HL-60/S4 treated with retinoic acid at 250 ng/mL for 4 days and 3 days (cell line): ENCODE measurements around the gene MAN1C1.

Source experiments
- in situ Hi-C: fragments of 300-500 bp; cut with MboI; formaldehyde crosslinking; loops from 2 replicates; pipeline ENCODE4 v1.7.0; 2022; ENCODE audit warnings: low sequenced_read_pairs

Gene MAN1C1

DNA sequence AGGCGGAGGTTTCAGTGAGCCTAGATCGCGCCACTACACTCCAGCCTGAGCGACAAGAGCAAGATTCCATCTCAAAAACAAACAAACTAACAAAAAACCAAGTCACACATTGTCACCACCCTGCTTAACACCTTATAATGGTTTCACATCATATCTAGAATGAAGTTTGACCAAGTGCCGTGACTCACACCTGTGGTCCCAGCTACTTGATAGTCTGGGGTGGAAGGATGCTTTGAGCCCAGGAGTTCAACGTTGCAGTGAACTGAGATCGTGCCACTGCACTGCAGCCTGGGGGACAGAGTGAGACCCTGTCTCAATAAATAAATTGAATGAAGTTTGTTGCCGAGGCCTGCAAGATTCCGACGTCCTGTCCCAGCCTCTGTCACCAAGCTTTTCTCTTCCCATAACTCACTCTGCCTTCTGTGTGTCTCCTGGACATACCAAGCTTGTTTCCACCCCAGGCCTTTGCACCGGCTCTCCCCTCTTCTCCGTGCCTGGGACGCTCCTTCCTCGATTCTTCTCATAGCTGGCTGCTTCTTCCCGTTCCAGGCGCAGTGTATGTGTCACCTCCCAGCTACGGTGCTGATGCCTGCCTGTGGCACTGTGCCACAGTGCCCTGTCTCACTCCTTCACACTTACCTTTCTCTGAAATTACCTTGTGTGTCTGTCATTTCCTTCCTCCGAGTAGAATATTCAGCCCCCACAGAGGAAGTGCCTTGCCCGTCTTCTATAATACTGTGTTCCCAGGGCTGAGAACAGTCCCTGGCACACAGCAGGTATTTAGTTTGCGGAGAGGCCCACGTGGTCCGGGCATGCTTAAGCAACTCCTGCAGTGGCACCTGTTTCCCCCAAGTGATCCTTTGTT, 179.6 kb downstream of the MAN1C1 start:
- in situ Hi-C loops: loop anchor here (25.0 kb wide), 1 partner anchor 384 kb away; the partner anchor contains the start of gene RHCE

DNA sequence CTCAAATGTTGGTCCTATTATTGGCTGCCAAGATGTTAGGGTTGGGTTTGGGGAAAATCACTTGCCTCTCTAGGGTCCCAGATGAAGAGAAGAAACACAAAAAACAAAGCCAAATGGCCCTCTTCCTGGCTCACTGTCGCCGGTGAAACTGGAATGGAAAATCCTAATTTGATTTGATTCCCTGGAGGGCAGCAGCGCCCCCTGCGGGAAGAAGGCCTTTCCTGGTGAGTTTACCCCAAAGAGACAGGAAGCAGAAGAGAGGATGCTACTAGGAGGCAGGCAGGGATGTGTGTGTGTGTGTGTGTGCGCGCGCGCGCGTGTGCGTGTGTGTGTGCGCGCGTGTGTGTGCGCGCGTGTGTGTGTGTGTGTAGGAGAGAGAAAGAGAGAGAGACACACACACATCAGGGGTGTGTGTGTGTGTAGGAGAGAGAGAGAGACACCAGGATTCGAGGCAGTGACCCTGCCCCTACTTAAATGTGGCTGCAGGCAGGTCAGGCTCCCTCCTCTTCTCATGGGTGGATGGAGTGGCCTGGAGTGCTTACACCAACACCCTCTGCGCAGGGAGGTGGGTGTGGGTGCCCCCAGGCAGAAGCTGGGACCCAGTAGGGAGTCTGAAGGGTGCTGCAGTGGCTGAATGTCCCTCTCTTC, 180.3 kb downstream of the MAN1C1 start:
- in situ Hi-C loops: loop anchor here (25.0 kb wide), 1 partner anchor 385 kb away; the partner anchor contains the start of gene RHCE

DNA sequence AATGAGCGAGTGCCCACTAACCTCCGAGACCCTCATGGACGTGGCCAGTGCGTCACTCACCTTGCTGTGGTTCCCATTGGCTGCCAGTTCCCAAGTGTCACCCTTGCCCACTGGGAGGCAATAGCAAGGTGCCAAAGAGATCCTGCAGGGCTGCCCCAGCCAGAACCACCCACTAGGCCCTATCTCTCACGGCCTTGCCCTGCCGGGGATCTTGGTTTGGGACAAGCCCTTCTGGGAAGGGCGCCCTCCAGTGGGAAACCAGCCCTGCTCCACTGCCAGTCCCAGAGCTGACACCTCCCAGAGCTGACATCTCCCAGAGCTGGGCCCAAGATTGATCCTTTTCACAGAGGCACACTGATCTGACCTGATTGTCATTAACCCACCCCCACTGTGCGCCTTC, 181.3 kb downstream of the MAN1C1 start:
- in situ Hi-C loops: loop anchor here (25.0 kb wide), 1 partner anchor 386 kb away; the partner anchor contains the start of gene RHCE

DNA sequence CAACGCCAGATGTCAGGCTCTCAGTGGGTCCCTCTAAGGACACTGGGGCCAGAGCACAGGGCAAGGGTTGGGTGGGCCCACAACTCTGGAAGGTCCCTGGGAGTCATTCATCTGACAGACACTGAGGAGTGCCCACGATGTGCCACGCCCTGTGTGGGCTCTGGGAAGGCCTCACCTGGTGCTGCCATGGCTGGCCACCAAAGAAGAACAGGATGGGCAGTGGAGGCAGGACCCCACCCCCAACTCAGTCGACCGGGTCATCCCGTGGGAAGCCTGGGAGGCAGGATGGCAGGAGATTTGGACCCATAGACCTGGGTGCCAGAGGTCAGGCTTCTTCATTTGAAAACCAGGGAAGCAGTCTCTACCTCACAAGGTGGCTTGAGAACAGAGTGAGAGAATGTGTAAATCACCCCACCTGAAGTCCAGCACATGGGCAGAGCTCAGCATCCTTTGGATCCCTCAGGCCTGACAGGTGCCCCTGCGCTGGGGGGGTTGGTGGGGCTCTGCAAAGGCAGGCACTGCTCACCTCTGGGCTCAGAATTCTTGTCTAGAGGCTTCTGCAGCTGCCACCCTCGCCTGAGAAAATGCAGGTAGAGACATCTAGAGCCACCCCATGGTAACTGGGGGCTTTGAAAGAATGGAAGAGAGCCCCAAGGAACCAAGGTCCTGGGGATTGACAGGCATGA, 182.2 kb downstream of the MAN1C1 start:
- in situ Hi-C loops: loop anchor here (25.0 kb wide), 1 partner anchor 387 kb away; the partner anchor contains the start of gene RHCE

DNA sequence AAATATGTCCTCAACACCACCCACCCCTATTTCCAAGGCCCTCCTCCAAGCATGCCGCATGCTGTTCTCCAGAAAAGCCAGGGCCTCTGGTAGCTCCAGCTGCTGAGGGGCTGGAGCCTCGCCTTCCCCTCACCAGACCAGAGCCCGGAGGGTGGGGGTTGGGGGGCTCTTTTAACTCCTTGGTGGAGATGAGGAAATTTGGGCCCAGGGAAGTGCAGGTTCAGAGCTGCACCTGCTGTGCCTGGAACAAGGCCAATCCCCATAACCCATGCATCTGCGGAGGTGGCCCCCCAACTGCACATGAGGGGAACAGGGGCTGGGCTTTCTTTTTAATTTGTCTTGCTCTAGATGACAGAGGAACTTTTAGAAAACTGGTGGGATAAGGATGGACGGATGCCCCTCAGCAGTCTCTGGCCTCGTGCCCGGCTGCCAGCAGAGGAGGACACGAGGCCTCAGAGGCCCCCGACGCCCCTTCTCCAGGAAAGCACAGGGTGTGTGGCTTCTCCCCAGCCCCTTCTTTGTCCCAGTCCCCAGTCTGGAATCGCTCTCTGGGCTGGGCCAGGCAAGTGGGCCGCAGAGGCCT, 182.9 kb downstream of the MAN1C1 start:
- in situ Hi-C loops: loop anchor here (25.0 kb wide), 1 partner anchor 387 kb away; the partner anchor contains the start of gene RHCE

DNA sequence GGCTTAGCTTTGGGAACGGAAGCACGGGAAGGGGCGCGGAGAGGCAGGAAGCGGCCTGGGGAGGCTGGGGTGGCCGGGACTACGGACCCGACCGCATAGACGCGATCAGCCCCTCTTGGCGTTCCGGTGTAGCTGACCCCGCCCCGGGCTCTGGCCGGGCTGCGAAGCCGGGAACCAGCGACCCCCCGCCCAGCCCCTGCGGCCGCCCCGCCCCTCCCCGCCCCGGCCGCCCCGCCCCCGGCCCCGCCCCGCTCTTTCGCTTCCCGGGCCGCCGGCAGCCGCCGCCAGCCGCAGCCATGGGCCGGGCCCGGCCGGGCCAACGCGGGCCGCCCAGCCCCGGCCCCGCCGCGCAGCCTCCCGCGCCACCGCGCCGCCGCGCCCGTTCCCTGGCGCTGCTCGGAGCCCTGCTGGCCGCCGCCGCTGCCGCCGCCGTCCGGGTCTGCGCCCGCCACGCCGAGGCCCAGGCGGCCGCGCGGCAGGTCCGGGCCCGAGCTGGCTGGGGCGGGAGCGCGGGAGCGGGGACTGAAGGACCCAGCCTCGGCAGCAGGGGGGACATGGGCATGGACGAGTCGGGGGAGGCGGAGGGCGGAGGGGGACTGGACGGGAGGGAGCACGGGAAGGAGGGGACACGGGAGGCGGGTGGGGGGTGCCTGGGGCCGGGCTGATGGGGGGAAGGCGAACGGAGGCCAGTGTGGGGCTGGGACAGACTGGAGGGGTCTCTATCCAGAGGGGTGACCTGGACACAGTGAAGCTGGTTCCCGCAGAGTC, 183.5 kb downstream of the MAN1C1 start, which contains the start of gene SELENON:
TSS of gene SELENON (plus strand) at position 259 of the 768 bp plus-strand sequence. CDS start at position 297, 38 bp downstream.
- in situ Hi-C loops: loop anchor here (10.0 to 25.0 kb wide), 2 partner anchors 388 to 555 kb away; partner anchors contain the start of genes RHCE and RSRP1

DNA sequence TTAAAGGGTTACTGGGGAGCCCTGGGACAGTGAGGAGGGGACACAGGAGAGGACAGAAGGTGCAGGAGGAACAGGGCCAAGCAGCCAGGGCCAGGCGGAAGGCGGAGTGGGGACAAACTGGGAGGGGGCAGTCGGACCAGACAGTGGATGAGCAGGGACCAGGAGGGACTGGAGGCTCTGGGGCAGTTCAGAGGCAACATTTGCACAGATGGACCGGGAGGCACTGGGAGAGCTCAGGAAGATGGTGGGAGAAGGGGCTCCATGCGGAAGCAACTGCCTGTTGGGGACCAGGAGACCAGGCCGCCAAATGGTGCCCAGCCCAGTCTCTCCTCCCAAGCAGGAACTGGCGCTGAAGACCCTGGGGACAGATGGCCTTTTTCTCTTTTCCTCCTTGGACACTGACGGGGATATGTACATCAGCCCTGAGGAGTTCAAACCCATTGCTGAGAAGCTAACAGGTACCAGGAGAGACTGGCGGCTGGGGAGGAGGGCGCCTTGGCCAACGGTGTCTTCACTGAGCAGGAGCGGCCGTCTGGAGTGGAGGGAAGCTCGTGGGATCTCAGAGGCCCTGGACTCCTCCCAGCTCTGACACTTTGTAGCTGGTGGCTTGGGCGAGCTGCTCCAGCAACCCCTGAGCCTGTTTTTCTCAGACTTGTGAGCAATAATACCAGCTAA, 184.2 kb downstream of the MAN1C1 start:
- in situ Hi-C loops: loop anchor here (10.0 kb wide), 1 partner anchor 556 kb away; the partner anchor contains the start of gene RSRP1

DNA sequence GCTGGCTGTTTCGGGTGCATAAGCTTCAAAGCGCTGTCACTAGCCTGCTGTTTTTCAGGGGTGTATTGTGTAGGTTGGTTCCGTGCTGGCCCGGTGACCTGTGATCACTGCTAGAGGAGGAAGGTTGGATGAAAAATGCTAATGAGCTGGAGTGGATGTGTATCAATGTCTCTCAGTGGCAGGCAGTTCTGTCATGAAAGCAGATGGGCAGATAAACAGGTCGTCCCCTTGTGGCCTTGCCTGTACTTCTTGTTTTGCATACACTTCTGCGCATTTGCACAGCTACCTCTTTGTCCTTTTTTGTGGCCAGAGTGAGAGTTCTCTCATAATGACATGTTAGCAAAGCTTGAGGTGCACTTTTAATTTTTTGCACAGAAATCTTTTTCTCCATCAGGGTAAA, 186.3 kb downstream of the MAN1C1 start:
- in situ Hi-C loops: loop anchor here (10.0 kb wide), 1 partner anchor 558 kb away; the partner anchor contains the start of gene RSRP1

DNA sequence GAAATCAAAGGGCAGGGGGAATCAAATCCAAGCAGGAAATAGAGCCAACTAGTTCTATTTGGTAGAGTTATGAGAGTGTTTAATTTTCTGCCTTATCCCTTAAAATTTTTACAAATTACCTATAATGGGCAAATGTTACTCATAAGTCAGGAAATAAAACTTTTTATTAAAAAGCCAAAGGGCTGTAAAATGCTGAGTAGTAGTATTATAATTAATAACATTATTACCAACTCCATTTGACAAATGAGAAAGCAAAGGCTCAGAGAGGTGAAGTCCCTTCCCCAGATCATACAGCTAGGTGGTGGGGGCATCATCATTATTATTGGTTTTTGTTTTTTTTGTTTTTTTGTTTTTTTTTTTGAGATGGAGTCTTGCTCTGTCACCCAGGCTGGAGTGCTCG, 186.8 kb downstream of the MAN1C1 start:
- in situ Hi-C loops: loop anchor here (10.0 kb wide), 1 partner anchor 559 kb away; the partner anchor contains the start of gene RSRP1

DNA sequence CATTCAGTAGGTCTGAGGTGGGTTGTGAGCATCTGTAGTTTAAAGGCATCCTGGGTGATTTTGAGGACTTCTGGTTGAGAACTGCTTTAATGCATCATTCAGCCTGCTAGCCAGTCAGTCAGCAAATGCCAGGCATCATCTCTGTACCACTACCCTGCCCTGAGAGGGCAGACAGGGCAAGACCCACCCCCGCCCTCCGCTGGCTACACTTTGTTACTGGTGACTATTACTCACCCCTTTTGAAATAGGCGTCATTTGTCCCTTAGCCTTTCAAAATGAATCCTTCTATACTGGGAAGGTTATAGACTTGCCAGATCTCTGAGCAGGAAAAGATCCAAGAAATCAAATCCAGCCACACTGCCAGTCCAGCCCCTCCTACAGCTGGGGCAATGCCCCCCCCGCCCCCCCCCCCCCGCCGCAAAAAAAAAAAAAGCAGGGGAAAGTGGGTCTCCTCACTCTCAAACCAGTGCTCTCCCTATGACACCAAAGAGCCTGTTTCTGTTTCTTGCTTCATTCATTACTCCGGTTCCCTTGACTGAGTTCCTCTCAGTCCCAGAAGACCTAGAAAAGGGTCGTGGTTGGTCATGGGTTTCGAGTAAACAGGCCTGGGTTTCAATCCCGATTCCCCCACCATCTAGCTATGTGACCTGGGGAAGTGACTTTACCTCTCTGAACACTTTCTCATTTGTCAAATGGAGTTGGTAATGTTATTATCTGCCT, 187.8 kb downstream of the MAN1C1 start:
- in situ Hi-C loops: loop anchor here (10.0 kb wide), 1 partner anchor 560 kb away; the partner anchor contains the start of gene RSRP1

DNA sequence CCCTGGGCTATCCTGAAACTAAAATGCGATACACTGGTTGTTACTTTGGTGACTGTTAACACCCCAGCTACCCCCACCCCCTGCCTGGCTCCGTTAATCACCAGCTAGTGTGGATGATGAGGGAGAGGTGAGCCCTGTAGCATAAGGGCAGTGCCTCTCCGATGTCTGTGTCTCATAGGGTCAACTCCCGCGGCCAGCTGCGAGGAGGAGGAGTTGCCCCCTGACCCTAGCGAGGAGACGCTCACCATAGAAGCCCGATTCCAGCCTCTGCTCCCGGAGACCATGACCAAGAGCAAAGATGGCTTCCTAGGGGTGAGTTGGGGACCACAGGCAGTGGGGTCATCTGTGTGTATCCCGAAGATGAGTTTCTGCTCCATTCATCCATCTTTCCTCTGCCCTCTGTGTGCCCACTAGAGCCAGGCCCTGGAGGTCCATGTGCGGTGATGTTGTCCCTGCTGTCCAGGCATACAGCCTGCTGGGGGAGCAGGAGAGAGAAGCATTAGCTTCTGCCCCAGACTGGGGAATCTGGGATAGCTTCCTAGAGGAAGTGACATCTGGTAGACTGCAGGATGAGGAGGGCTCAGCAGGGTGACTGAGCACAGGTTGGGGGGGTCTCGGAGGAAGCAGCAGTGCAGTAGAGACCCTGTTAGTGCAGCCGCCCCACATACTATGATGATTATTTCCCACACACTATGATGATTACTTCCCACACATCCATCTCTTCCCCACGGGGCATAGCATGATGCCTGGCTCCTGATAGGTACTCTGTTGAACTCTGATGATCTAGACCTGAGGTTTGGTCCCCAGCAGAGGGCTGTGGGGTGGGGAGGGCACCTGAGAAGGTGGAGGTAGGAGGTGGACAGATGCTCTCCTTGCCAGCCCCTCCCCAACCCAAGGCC, 188.6 kb downstream of the MAN1C1 start:
- in situ Hi-C loops: loop anchor here (10.0 kb wide), 1 partner anchor 560 kb away; the partner anchor contains the start of gene RSRP1

DNA sequence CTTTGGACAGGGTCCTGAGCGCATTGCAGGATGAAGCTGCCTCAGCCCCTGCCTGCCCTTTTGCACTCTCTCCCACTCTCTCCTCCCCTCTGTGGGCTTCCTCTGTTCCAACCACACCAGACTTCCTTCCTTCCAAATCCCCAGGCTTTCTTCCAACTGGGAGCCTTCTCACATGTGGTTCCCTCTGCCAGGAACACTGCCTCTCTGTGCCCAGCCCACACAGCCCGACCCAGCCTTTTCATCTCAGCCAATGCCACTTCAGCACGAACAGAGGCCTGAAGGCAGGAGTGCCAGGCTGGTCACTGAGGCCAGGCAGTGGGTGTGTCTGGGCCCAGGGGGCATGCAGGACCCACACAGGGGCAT, 189.3 kb downstream of the MAN1C1 start:
- in situ Hi-C loops: loop anchor here (10.0 kb wide), 1 partner anchor 561 kb away; the partner anchor contains the start of gene RSRP1

DNA sequence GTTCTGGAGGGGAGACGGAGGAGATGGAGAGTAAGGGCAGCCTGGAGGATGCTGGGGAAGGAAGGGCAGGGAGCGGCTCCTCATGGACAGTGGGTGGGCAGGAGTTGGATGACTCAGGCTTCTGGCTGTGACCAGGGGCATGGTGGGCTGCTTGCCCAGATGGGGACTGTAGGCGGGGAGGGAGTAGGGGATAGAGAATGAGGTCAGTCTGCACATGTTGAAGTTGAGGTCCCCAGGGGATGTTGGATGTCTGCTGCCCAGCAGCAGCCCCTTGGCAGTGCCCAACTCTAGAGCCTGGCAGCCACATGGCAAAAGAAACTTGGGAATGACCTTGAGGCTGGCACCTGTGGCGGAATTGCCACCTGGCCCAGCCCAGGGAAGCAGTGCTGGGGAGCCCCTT, 189.8 kb downstream of the MAN1C1 start:
- in situ Hi-C loops: loop anchor here (10.0 kb wide), 1 partner anchor 562 kb away; the partner anchor contains the start of gene RSRP1

DNA sequence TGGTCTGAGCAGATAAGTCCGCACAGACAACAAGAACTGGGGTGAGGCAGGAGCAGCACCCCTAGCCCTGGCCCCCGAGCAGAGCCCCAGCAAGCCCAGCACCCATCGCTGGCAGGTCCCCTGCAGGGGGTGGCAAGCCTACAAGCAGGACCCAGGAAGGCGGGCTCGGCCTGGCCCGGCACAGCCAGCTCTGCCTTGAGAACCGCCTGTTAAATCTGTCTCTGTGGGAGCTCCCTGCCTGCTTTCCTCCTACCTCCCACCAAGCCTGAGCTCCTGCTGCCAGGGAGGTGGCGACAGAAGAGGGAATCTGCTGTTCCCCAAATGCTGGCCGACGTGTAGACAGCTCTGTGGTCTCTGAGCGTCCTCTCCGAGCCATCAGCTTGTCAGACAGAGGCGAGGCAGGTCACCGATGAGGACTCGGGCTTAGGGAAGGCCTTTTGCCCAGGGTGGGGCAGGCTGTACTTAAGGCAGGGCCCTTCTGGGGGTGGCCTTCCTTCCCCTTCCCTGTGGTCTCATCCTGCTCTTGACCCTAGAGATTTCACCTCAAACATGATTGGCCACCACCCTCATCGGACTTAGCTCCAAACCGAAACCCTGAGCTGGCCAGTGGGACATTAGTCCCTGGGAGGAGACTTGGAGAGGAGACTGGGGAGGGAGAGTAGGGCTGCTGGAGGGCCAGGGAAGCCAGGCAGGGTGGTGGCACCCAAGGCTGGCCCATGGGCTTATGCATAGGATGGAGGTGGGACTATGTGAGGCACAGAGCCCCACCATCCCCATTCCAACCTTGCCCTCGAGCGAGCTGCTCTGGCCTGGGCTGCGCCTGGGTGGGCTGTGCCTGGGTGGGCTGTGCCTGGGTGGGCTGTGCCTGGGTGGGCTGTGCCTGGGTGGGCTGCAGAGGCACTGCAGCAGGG, 191.1 kb downstream of the MAN1C1 start:
- in situ Hi-C loops: loop anchor here (10.0 kb wide), 1 partner anchor 563 kb away; the partner anchor contains the start of gene RSRP1

DNA sequence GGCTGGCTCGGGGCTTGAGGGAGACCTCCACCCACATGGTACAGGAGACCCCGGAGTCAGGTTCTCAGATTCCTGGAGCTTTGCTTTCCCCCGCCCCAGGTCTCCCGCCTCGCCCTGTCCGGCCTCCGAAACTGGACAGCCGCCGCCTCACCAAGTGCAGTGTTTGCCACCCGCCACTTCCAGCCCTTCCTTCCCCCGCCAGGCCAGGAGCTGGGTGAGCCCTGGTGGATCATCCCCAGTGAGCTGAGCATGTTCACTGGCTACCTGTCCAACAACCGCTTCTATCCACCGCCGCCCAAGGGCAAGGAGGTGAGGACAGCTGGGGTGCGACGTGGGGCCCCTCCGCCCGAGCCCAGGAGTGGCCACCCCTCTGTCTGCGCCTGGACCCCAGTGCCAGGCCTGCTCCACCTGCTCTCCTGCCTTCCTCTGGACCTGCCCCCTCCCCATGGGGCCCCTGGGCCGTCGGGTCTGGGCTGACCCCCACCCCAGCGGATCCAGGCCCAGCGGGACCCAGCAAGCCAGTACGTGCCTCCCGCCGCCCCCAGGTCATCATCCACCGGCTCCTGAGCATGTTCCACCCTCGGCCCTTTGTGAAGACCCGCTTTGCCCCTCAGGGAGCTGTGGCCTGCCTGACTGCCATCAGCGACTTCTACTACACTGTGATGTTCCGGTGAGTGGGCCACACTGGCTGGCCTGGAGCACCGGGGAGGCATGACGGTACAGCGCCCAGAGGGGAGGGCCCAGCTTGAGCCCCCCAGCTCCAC, 192.1 kb downstream of the MAN1C1 start:
- in situ Hi-C loops: loop anchor here (10.0 kb wide), 1 partner anchor 564 kb away; the partner anchor contains the start of gene RSRP1
